WTC11 (cell line): ENCODE results near the gene N4BP2L2.

Experiments used
- ATF1 ChIP-seq: sonication (generic); formaldehyde crosslinking; IDR thresholded peaks from 2 replicates; pipeline ENCODE4 v1.8.1; 2023; ENCODE audit warnings: mild to moderate bottlenecking, moderate library complexity, missing genetic modification reagents
- NFE2L1 ChIP-seq: sonication (generic); formaldehyde crosslinking; IDR thresholded peaks from 2 replicates; pipeline ENCODE4 v1.8.1; 2023; ENCODE audit warnings: missing genetic modification reagents
- OVOL2 ChIP-seq: fragments of 250-450 bp; sonication (Bioruptor Pico); IDR thresholded peaks from 2 replicates; pipeline ENCODE4 v1.9.0; 2021; ENCODE audit warnings: mild to moderate bottlenecking, borderline replicate concordance
- TP53 ChIP-seq: sonication (generic); formaldehyde crosslinking; IDR thresholded peaks from 2 replicates; pipeline ENCODE4 v1.8.1; 2023; ENCODE audit warnings: mild to moderate bottlenecking, missing genetic modification reagents
- TF ChIP-seq, protein P1 (sequence below): sonication (generic); formaldehyde crosslinking; IDR thresholded peaks from 2 replicates; pipeline ENCODE4 v1.8.0; 2022; ENCODE audit warnings: mild to moderate bottlenecking, missing genetic modification reagents
- TF ChIP-seq, protein P2 (sequence below): sonication (generic); formaldehyde crosslinking; IDR thresholded peaks from 2 replicates; pipeline ENCODE4 v1.8.1; 2023; ENCODE audit warnings: mild to moderate bottlenecking, missing genetic modification reagents, moderate library complexity
- TF ChIP-seq, protein P3 (sequence below): fragments of 200-600 bp; IDR thresholded peaks from 2 replicates; pipeline ENCODE4 v1.8.0; 2022; ENCODE audit warnings: antibody characterized with exemption

DNA sequence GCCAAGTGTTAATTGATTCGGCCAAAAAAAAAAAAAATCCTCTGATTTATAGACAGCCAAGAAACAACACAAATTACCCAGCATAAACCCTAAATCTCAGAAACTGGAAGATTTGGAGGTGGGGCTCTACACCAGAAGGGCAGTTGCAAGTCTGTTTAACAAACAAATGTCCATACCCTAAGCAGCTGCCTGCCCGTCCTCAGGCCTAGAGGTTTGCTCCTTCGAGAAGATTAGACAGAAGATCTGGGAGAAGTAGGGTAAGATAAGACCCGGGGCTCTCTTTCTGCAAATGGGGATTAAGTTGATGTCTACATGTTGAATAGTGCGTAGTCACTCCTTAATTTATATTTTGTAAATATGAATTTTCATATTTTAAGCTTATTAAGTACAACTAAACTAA is 107.2 kb downstream of the N4BP2L2 start:
- no peak for TF ChIP-seq OVOL2 (CRISPR knock-in tag)
- TF ChIP-seq, protein P1, sequence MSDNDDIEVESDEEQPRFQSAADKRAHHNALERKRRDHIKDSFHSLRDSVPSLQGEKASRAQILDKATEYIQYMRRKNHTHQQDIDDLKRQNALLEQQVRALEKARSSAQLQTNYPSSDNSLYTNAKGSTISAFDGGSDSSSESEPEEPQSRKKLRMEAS (CRISPR knock-in tag): no peak
- TF ChIP-seq, protein P2, sequence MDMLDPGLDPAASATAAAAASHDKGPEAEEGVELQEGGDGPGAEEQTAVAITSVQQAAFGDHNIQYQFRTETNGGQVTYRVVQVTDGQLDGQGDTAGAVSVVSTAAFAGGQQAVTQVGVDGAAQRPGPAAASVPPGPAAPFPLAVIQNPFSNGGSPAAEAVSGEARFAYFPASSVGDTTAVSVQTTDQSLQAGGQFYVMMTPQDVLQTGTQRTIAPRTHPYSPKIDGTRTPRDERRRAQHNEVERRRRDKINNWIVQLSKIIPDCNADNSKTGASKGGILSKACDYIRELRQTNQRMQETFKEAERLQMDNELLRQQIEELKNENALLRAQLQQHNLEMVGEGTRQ (CRISPR knock-in tag): no peak
- TF ChIP-seq TP53 (CRISPR knock-in tag): no peak
- no peak for TF ChIP-seq NFE2L1 (CRISPR knock-in tag)
- TF ChIP-seq, protein P3, sequence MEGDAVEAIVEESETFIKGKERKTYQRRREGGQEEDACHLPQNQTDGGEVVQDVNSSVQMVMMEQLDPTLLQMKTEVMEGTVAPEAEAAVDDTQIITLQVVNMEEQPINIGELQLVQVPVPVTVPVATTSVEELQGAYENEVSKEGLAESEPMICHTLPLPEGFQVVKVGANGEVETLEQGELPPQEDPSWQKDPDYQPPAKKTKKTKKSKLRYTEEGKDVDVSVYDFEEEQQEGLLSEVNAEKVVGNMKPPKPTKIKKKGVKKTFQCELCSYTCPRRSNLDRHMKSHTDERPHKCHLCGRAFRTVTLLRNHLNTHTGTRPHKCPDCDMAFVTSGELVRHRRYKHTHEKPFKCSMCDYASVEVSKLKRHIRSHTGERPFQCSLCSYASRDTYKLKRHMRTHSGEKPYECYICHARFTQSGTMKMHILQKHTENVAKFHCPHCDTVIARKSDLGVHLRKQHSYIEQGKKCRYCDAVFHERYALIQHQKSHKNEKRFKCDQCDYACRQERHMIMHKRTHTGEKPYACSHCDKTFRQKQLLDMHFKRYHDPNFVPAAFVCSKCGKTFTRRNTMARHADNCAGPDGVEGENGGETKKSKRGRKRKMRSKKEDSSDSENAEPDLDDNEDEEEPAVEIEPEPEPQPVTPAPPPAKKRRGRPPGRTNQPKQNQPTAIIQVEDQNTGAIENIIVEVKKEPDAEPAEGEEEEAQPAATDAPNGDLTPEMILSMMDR: no peak
- no peak for TF ChIP-seq ATF1 (CRISPR knock-in tag)
